NCI-H2227 (cell line): ENCODE measurements around the gene SLAMF9.

Experiments
- DNase-seq: peaks from one replicate; lab custom pipeline; 2025; ENCODE audit not compliant: unreplicated experiment; lab: John Stamatoyannopoulos, UW

SLAMF9 gene

GRCh38 chr1:159953536-159954515 is at the start of gene SLAMF9:
Gene SLAMF9 (minus strand): TSS chr1:159954237. CDS start chr1:159954137, 100 bp downstream.
- DNase-seq, result no peak

- DNase-seq, result no peak
These were observed 47.4 kb upstream of the SLAMF9 start for GRCh38 chr1:160001440-160001839.

- DNase-seq, result no peak
These were observed 45.2 kb upstream of the SLAMF9 start for GRCh38 chr1:159999204-159999603.

DNA sequence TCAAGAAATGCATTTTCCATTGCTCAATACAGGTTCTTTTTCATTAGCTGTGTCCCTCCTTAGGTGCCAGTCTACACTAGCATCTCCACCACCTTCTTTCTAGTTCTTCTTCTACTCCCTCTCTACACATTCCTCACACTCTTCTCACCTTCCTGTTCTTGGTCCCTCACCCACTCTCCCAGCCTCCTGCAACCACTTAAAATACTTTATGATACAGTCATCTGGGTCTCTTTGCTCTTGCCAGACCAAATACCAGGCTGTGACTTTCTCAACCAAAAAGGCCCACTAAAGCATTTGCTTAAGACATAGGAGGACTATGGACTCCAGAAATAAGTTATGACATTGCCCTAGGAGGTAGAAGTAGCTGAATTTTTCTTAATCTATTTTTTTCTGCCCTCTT is 42.6 kb upstream of the SLAMF9 start:
- no peak for DNase-seq

- no peak for DNase-seq
These were observed 40.9 kb upstream of the SLAMF9 start for GRCh38 chr1:159994896-159995295.

- no peak for DNase-seq
These were observed 39.9 kb upstream of the SLAMF9 start for GRCh38 chr1:159993911-159994310.

DNA sequence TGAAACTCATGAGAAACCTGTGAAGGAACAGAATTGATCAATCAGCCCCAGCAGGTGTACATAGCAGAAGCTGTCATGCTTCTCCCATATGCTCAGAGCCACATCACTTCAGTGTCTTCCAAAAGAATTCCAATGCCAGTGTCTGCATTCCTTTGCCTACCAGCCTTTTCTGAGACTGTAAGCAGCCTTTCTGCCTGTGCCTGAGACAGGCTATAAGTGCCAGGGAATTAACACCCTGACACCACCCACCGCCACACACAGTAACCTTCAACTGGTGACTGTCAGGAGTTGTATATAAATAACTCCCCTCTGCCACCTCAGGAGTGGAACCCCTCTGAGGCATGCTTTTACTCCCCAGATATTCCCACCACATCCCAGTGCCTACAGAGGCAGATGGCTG is 38.1 kb upstream of the SLAMF9 start:
- DNase-seq, result no peak

DNA sequence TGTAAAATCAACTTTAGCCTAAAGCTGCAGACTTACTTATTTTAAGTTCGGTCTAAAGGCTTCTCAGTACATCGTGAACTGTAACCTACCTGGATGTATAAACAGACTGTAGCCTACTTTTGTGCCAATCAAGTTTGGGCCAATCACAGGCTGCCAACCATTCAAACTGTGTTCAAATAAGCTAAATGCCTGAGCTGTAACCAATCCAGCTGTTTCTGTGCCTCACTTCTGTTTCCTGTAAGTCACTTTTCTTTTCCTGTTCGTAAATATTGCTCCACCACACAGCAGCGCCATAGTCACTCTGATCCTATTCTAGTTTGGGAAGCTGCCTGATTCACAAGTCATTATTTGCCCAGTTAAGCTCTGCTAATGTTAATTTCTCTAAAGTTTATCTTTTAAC is 37.5 kb upstream of the SLAMF9 start:
- DNase-seq, result no peak

DNA sequence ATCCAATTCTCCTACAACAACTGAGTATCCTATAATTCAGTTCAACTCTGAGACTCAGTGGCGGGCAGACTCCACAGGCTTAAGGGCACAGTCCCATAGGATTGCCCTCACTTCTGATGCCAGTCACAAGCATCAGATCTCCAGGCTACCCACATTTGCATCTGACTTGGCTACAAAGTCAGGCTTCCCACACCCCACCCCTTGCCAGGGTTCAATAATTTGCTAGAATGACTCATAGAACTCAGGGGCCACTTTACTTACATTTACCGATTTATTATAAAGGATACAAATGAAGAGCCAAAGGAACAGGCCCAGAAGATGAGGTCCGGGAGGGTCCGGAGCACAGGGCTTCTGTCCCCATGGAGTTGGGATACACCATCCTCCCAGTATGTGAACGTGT is 36.0 kb upstream of the SLAMF9 start:
- DNase-seq, result no peak

DNA sequence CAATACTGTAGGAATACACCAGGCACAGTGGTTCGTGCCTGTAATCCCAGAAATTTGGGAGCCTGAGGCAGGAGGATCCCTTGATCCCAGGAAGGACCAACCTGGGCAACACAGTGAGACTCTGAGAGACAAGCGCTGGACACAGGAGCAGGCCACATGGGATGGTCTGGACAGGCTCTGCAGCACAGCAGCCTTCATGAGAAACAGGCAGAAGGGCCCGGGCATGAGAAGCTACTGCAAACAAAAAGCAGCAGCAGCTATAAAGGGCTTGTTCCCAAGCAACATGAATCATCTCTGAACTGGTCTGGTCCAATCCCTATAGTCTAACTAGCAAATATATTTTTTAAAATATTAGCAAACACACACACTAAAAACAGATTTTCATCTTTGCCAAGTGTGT is 35.5 kb upstream of the SLAMF9 start:
- no peak for DNase-seq

DNA sequence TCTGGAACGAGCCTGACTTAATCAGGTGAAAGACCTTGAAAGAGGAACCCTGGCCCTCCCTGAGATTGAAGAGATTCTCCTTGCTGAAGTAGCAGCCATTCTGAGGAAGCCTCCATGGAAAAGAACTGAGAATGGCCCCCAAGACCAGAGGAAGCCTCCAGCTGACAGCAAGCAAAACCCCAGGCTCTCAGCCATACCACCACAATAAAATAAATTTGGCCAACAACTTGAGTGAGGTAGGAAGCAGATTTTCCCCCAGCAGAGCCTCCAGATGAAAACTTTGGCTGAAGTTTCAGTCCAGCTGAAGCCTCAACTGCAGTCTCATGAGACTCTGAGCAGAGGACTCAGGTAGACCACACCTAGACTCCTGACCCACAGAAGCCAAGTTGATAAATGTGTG is 34.0 kb upstream of the SLAMF9 start:
- no peak for DNase-seq

DNA sequence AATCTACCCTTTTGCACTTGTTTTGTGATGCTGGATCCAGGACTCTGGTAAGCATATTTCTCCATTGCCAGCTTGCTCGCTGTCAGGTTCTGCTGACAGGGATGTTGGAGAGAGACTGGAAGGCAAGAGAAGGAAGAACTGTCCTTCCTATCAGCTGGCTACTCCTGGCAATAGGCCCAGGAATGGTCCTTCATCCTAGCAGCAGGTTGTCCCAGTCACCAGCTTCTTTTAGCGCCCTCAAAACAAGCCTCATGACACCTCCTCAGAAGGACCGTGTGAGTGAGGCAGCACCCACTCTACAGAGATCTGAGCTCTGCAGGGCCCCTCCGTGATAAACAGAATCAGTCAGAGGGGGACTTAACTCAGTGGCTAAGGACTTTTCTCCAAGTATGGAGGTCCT is 33.1 kb upstream of the SLAMF9 start:
- DNase-seq, result no peak

DNA sequence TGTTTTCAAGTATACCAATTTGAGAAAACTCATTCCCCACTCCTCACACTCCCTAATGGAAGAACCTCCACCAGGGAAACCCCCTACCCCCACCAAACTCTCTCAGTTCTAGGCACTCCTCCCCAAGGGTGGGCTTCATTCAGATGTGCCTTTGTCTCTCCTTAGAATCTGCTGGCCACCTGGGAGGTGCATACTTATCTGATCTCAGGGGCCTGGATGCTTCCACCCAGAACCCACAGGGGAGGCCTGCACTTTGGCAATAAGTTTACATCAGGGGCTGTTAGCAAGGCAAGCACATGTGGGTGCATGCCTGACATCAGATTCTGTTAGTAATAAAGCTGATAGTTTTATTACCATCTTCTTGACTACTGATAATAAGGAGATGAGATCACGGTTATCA is 32.5 kb upstream of the SLAMF9 start:
- DNase-seq, result no peak

- no peak for DNase-seq
These were observed 32.1 kb upstream of the SLAMF9 start for GRCh38 chr1:159986093-159986492.

GRCh38 chr1:159985473-159985872 is 31.4 kb upstream of the SLAMF9 start:
- no peak for DNase-seq

DNA sequence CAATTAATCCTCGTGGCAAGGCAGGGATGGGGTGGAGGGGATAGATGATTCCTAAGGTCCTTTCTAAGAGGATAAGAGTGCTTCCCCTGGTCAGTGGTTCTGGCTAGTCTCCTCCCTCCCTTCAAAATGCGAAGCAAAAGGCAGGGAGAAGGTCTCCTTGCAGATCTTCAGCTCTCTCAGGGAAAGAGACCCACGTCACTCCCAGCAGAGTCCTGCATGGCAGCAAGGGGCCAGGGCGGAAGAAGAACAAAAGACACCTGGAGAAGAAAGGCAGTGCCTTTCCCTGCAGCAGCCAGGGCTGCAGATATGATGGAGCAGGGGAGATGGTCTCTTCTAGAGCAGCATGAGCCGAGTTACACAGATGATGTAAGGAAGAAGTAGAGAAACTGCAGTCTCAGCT is 29.6 kb upstream of the SLAMF9 start:
- DNase-seq, result no peak

DNA sequence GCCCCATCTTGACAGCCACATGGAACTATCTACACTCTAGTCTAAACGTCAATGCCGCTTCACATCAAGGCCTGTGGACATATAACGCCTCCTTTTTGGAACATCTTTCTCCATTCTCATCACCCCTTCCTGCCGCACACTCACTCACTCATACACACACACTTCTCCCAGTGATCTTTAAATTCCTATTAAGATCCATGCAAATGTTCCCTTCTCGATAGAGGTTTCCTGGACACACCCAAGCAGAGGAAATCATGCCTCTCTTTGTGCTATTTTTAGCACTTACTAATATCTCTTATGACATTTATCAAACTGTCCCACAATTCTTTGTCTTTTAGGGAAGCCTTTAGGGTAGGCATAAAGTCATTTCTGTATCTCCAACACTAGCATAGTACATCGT is 28.2 kb upstream of the SLAMF9 start:
- no peak for DNase-seq

GRCh38 chr1:159981351-159982055 is 27.5 kb upstream of the SLAMF9 start:
- no peak for DNase-seq

DNA sequence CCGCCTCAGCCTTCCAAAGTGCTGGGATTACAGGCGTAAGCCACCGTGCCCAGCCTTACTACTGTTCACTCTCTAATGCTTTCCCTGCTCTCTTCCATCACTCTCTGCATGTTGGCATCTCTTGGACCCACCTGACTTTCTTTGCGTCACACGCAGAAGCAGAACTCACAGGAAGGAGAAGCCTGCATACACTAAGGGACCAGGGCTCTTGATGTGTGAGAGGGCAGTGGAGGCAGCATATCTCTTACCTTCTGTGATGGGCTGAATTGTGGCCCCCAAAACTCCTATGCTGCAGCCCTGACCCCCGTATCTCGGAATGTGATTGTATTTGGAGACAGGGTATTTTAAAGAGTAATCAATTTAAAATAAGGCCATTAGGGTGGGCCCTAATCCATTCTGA is 26.7 kb upstream of the SLAMF9 start:
- no peak for DNase-seq

DNA sequence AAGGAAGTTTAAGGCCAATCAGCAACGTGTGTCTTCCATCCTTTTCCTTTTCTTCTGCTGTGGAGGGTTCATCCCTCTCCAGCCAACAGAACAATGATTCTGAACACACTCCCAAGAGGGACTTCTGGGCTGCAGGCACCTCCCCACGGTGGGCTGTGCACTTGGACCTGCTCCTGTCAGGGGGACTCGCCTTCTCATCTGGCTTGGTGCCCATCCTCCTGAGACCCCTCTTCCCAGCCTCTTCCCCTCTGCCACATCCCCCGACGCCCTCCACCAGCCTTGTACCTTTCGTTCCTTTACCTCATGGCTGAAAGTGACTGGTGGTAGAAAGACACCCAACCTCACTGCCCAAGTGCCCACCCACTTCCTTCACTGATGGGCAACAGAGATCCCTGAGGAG is 26.0 kb upstream of the SLAMF9 start:
- DNase-seq, result no peak

DNA sequence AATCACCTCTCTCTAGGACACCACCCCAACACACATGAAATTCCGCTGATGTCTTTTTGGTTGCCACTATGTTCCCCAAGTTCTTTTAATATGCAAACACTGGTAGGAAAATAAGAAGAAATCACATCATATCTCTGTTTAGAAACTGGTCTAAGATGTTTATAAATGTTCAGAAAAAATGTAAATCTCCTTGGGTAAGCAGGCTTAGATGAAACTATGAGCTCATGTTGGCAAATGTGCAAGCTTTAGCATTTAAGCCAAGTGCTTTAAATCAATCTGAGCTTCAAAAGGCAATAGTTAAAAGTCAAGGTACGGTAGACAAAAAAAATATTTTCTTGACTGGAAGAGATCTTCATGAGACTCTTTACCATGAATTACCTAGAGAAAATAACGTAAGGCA is 25.2 kb upstream of the SLAMF9 start:
- DNase-seq, result no peak

DNA sequence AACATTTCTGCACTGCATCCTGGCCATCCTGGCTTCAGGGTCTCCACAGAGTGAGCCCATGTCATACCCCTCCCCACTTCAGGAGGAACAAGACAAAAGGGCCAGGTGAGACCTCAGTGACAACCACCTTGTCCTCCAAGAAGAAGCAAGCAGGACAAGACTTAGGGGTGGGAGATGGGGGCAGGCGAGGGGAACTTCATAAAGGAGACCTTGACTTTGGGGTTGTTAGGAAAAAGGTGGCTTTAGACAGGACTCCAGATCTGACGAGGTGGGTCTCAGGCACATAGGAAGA is 24.0 kb upstream of the SLAMF9 start:
- DNase-seq, result no peak
